DLD1 (cell line): Measurements from ENCODE around the gene SERPINB2.
"Not testable (repeated sequence)": the region's sequence is repeated elsewhere in the genome, so short reads cannot be mapped to it uniquely, and the experiment has no call there.

Experiments used
- in situ Hi-C: cut with HindIII; loops from 2 replicates; pipeline ENCODE4 v1.10.0; 2017; ENCODE audit warnings: low sequenced_read_pairs

Gene SERPINB2

GRCh38 chr18:63888470-63889190 lies 1.1 kb downstream of the SERPINB2 start:
- in situ Hi-C loops, result no loop called here

GRCh38 chr18:63889626-63890025 lies 2.1 kb downstream of the SERPINB2 start:
- in situ Hi-C loops, result no loop called here

- in situ Hi-C loops, result no loop called here
Measured at GRCh38 chr18:63890237-63890949, 2.9 kb downstream of the SERPINB2 start.

- in situ Hi-C loops, result no loop called here
Measured at GRCh38 chr18:63890950-63891304, 3.4 kb downstream of the SERPINB2 start.

GRCh38 chr18:63892566-63892965 lies 5.1 kb downstream of the SERPINB2 start:
- in situ Hi-C loops, result no loop called here

GRCh38 chr18:63894106-63894772 lies 6.7 kb downstream of the SERPINB2 start:
- in situ Hi-C loops, result no loop called here

- in situ Hi-C loops, result no loop called here
Measured at GRCh38 chr18:63895190-63895589, 7.7 kb downstream of the SERPINB2 start.

- in situ Hi-C loops, result no loop called here
Measured at GRCh38 chr18:63897072-63897471, 9.6 kb downstream of the SERPINB2 start.

- in situ Hi-C loops, result no loop called here
Measured at GRCh38 chr18:63899206-63899605, 11.7 kb downstream of the SERPINB2 start.

GRCh38 chr18:63903851-63904570 lies 16.5 kb downstream of the SERPINB2 start:
- in situ Hi-C loops, result no loop called here

GRCh38 chr18:63904694-63905093 lies 17.2 kb downstream of the SERPINB2 start:
- in situ Hi-C loops, result no loop called here

GRCh38 chr18:63905361-63905760 lies 17.9 kb downstream of the SERPINB2 start:
- in situ Hi-C loops, result no loop called here

- in situ Hi-C loops, result no loop called here
Measured at GRCh38 chr18:63906056-63906455, 18.6 kb downstream of the SERPINB2 start.

- in situ Hi-C loops, result no loop called here
Measured at GRCh38 chr18:63907664-63908063, 20.2 kb downstream of the SERPINB2 start, which contains the start of gene SERPINB10. Gene SERPINB10 (plus strand): TSS chr18:63907958. CDS start chr18:63915511, 7,553 bp downstream.

- in situ Hi-C loops, result no loop called here
Measured at GRCh38 chr18:63908858-63909257, 21.4 kb downstream of the SERPINB2 start.

- in situ Hi-C loops, result no loop called here
Measured at GRCh38 chr18:63909870-63910269, 22.4 kb downstream of the SERPINB2 start.

GRCh38 chr18:63917817-63918216 lies 30.3 kb downstream of the SERPINB2 start:
- in situ Hi-C loops, result no loop called here

GRCh38 chr18:63922049-63922448 lies 34.5 kb downstream of the SERPINB2 start:
- in situ Hi-C loops, result no loop called here

- in situ Hi-C loops, result no loop called here
Measured at GRCh38 chr18:63924551-63924950, 37.0 kb downstream of the SERPINB2 start.

GRCh38 chr18:63928331-63928730 lies 40.8 kb downstream of the SERPINB2 start:
- in situ Hi-C loops, result no loop called here

- in situ Hi-C loops, result not testable (repeated sequence)
Measured at GRCh38 chr18:63929369-63929768, 41.9 kb downstream of the SERPINB2 start.
